Measurements from ENCODE around the gene KCNH1. TPM values are rescaled to one million over a fixed set of nuclear protein-coding genes. Genes with fewer than 3 reads are reported as not detected.
A peak's percentile ranks its signal among the peaks of the same experiment; 100 is the strongest.

KCNH1 gene
- total and polyA plus RNA-seq, 10 of the 15 experiments (the other 5 are each of a cell fraction or from before 2014, with no cell fraction given), result 0.02 to 0.04 (median 0.04) TPM; not detected in 7

GRCh38 chr1:210855440-210855839 is 278.5 kb downstream of the KCNH1 start:
- no peak overlapping the region for H3K4me2 ChIP-seq (ENCODE audit: control insufficient read depth, insufficient read depth)
- CTCF ChIA-PET, result no interaction called here
- H2AFZ ChIP-seq (ENCODE audit: control insufficient read depth, low read depth, low read length), result no peak overlapping the region
- no peak overlapping the region for H3K9ac ChIP-seq (ENCODE audit: control insufficient read depth, insufficient read depth, low read length)
- no peaks in the 10 kb centered on the region for H4K20me1 ChIP-seq (ENCODE audit: control insufficient read depth, insufficient read depth)
- no peaks in the 10 kb centered on the region for H3K27me3 ChIP-seq (replicated peaks in 1 of 2; ENCODE audit: control insufficient read depth in 2 of 2, insufficient read depth in 2 of 2, low read length in 1 of 2)
- SMC1A ChIA-PET (ENCODE audit: uncharacterized antibody, unreplicated experiment), result interaction anchor here (1.1 kb wide), 1 partner anchor 10 kb away, joined by 3 read pairs; no protein-coding TSS in a partner anchor
- RAD21 ChIA-PET (ENCODE audit: unreplicated experiment), result no interaction called here
- H3K79me2 ChIP-seq (ENCODE audit: control insufficient read depth, insufficient read depth, low read length), result no peaks in the 10 kb centered on the region
- POLR2A ChIA-PET, result no interaction called here
- no peak overlapping the region for H3K27ac ChIP-seq (ENCODE audit: control insufficient read depth, insufficient read depth)
- in situ Hi-C loops (cut with MboI) (no loop called here), intact Hi-C loops (cut with micrococcal nuclease; ENCODE audit: unreplicated experiment) (no loop called here)
- no peak overlapping the region for H3K4me3 ChIP-seq
- no peaks in the 10 kb centered on the region for H3K9me3 ChIP-seq (replicated peaks; ENCODE audit: control insufficient read depth, insufficient read depth, low read length)
- TF ChIP-seq TCF3 (IDR thresholded peaks at IDR 0.05; ENCODE audit: borderline replicate concordance, insufficient read depth, low read depth, low read length), result no peak
- TF ChIP-seq REST (IDR thresholded peaks at IDR 0.05; ENCODE audit: low read depth, low read length), result peak; percentile 63; the same call in 1 of the 2 replicates
- BruUV-seq (replicated peaks), result no TSS peak
- H3K4me1 ChIP-seq (ENCODE audit: control insufficient read depth, insufficient read depth, low read length), result no peaks in the 10 kb centered on the region
- DNase-seq (ENCODE audit: low read depth, low spot score) (no peak), ATAC-seq (no peak), FAIRE-seq (no peak)
- WGBS (ENCODE audit: insufficient coverage, insufficient replicate concordance, low lambda C conversion rate, missing lambda C conversion rate), result 47% methylated on average over 4 of the region's 4 CpGs
- H3K36me3 ChIP-seq (ENCODE audit: control insufficient read depth in 2 of 2, insufficient read depth in 2 of 2, low read length in 1 of 2), result no peaks in the 10 kb centered on the region

GRCh38 chr1:210853276-210853675 is 280.7 kb downstream of the KCNH1 start:
- H3K4me2 ChIP-seq (ENCODE audit: control insufficient read depth, insufficient read depth), result no peak overlapping the region
- ChIA-PET SMC1A (ENCODE audit: uncharacterized antibody, unreplicated experiment) (no interaction called here), POLR2A (no interaction called here), RAD21 (ENCODE audit: unreplicated experiment) (no interaction called here), CTCF (no interaction called here)
- in situ Hi-C loops (cut with MboI), result no loop called here
- H3K9ac ChIP-seq (ENCODE audit: control insufficient read depth, insufficient read depth, low read length), result no peak overlapping the region
- ATAC-seq (no peak), FAIRE-seq (no peak), DNase-seq (ENCODE audit: low read depth, low spot score) (no peak)
- H3K9me3 ChIP-seq (replicated peaks; ENCODE audit: control insufficient read depth, insufficient read depth, low read length), result no peaks in the 10 kb centered on the region
- H3K36me3 ChIP-seq (ENCODE audit: control insufficient read depth in 2 of 2, insufficient read depth in 2 of 2, low read length in 1 of 2), result no peaks in the 10 kb centered on the region
- intact Hi-C loops (cut with micrococcal nuclease; ENCODE audit: unreplicated experiment), result no loop called here
- no peaks in the 10 kb centered on the region for H4K20me1 ChIP-seq (ENCODE audit: control insufficient read depth, insufficient read depth)
- H3K4me1 ChIP-seq (ENCODE audit: control insufficient read depth, insufficient read depth, low read length), result no peaks in the 10 kb centered on the region
- H2AFZ ChIP-seq (ENCODE audit: control insufficient read depth, low read depth, low read length), result no peak overlapping the region
- no peak overlapping the region for H3K4me3 ChIP-seq
- TF ChIP-seq BMI1 (IDR thresholded peaks at IDR 0.05; ENCODE audit: borderline replicate concordance), result no peak
- no peak overlapping the region for H3K27ac ChIP-seq (ENCODE audit: control insufficient read depth, insufficient read depth)
- no peaks in the 10 kb centered on the region for H3K79me2 ChIP-seq (ENCODE audit: control insufficient read depth, insufficient read depth, low read length)
- BruUV-seq (replicated peaks), result no TSS peak
- H3K27me3 ChIP-seq (replicated peaks in 1 of 2; ENCODE audit: control insufficient read depth in 2 of 2, insufficient read depth in 2 of 2, low read length in 1 of 2), result no peaks in the 10 kb centered on the region

Measured in GM12878 (cell line).